Right ventricle myocardium inferior (tissue), 1 donor: ENCODE measurements around the gene CLSTN2. TPM values are rescaled to one million over a fixed set of nuclear protein-coding genes. Genes with fewer than 3 reads are reported as not detected.

ENCODE experiments used
- ATAC-seq: fragments of 200-7000 bp; cut with Tn5 transposase; one replicate; pipeline ENCODE4 v1.9.1; 2020; ENCODE audit warnings: mild to moderate bottlenecking, moderate library complexity
- DNase-seq: peaks from one replicate; pipeline ENCODE4 v3.0.0; 2021; ENCODE audit errors: missing footprints
- intact Hi-C: fragments of 100-400 bp; cut with DNase I; formaldehyde crosslinking; loops from one replicate; pipeline ENCODE4 v1.11.0; 2022
- total RNA-seq: library from RNA; stranded (reverse); fragmentation: NEBNext Ultra II Directional; extraction: Animal tissue kit (Norgen Biotek cat#: 25700); gene quantifications from one replicate; pipeline ENCODE4 v1.2.1, GENCODE V29; 2021
- donor health status: DM: no; HTN: yes; CAD: no; lungs with severe emphysema.

CLSTN2 gene
- total RNA-seq, 1 donor from 2014 or later: 8.4 TPM

DNA sequence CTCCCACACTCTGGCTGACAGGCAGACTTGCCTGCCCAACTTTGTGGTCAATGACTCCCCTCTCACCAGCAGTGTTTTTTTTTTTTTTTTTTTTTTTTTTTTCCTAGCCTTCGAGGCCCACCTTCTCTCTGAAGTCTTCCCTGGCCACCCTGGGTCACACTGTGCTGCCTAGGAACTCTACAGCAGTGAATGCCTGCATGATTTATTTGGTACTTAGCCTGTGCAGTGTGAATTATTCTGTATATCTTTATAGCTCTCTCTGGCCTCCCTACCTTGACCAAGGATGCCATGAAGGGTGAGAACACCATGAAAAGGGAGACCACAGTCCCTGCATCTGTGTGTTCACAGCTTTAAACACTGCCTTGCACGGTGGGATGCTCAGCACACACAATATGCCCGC lies 141.6 kb downstream of the CLSTN2 start:
- ATAC-seq: no peak
- no peak for DNase-seq
- intact Hi-C loops: no loop called here

DNA sequence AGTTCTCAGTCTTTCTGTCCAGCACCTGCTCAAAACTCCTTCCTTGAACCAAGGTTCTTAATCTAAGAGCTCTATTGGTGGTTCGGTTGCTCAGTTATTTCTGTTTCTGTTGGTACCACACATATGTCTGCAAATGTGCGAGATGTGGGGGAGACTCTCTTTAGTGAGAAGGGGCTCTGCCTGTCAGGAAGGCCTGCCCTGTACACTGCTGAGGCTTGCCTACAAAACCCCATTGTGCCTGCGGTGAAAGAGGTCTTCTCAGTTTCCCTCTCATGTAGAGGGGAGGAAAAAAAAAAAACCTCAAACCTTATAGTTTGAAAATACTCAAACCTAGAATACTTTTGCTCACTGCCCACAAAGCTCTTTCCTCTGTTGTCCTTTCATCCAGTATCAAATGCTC lies 142.4 kb downstream of the CLSTN2 start:
- DNase-seq (no peak), ATAC-seq (no peak)
- intact Hi-C loops: no loop called here

DNA sequence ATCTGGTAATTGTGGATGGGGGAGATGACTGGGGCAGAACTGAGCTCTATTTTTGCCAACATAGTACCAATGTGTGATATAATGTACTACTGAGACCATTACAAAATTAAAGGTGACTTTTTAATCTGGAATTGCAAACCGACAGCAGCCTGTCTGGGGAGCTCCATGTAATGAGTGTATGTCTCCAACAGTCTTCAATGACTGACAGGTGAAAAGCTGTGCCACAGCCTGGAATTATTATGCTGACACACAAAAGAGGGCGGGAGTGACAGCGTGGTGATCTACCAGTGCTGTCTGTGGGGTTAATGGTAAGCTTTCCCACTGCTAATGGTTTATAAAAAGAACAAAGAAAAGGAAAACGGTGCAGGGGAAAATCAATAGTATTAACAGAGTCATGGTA lies 143.4 kb downstream of the CLSTN2 start:
- intact Hi-C loops: no loop called here
- no peak for ATAC-seq
- DNase-seq: no peak

DNA sequence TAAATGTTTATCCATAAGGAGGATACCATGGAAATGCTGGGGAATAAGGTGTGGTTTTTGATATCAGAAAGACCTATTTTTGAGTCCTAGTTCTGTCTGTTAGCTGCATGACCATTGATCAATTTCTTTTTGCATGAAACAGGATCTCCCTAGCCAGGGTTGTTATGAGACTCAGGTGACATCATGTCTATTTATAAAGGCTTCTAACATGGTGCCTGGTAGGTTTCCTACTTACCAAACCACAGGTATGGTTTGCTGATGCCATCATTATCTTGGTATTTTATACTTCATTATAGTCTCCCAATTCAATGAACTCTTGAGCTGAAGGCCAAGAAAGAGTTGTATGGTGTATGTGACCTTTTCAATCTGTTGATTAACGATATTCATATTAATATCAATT lies 144.0 kb downstream of the CLSTN2 start:
- intact Hi-C loops: no loop called here
- no peak for DNase-seq
- ATAC-seq: no peak

DNA sequence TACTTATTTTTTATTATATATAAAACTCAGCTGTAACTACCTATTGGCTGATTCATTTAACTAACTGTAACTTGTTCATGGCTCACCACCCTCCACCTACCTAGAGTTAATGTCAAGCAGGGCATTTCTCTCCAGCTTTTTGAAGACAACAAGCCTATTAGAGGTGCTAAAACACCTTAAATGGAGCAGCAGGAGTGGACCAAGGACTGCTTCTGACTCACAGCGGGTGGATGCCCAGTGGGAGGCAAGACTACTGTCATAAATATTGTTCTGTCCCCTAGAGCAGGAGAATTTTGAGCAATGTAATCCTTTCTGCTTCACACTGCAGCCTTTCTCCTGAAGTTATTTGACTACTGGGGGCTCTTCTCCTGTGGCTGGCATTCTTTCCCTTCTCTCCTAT lies 146.9 kb downstream of the CLSTN2 start:
- ATAC-seq: no peak
- intact Hi-C loops: no loop called here

DNA sequence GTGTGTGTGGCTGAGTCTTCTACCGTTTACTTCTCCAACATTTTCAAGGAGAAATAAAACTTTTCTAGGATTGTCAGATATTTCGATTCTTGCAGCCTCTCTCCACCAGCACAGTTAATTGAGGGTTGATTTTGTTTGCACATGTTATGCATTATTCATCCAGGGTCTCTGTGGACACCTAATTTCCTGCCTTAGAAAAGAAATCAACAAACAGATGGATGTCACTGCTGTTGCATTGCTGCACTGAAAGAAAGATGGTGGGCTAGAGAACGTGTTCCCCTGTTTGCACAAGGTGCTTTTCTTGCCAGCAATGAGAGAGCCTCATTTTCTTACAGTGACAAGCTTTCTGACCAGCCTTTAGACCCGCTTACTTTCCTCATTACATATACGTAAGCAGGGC lies 150.0 kb downstream of the CLSTN2 start:
- intact Hi-C loops: no loop called here
- ATAC-seq: no peak

More for the DNA sequence above, 146.9 kb downstream of the CLSTN2 start:
- no peak for DNase-seq

DNA sequence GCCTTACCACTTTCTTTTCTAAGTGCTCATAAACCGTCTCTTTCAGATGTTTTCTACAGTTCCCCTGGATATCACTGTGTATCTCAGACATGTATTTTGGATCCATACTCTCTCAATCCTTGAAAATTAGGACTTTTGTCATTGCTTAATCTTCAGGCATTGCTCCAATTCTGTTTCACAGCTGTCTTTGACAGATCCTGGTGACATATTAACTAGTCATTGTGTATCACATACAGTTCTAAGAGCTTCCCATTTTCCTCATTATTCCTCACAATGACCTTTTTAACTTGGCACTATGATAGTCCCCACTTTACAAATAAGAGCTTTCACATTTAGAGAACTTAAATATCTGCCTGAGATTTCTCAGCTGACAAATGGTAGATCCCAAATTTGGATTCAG lies 151.7 kb downstream of the CLSTN2 start:
- intact Hi-C loops: no loop called here
- ATAC-seq: no peak
- no peak for DNase-seq

More for the DNA sequence above, 150.0 kb downstream of the CLSTN2 start:
- no peak for DNase-seq

DNA sequence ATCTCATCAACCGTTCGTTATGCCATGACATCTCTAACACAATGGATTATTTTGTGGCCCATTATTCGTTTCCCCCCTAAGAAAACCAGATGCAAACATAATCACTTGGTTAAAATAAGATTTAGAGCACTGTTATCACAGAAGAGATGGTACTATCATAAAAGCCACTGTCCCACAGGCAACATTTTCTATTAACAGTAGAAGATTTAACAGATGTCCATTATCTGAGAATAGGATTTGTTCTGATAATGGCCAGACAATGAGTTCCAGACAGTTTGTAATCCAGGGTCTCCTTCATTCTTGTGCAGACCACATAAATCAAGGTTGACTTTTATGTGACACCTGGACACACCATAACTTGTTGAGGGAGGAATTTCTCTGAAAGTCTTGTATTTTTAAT lies 153.1 kb downstream of the CLSTN2 start:
- ATAC-seq (no peak), DNase-seq (no peak)
- intact Hi-C loops: no loop called here

DNA sequence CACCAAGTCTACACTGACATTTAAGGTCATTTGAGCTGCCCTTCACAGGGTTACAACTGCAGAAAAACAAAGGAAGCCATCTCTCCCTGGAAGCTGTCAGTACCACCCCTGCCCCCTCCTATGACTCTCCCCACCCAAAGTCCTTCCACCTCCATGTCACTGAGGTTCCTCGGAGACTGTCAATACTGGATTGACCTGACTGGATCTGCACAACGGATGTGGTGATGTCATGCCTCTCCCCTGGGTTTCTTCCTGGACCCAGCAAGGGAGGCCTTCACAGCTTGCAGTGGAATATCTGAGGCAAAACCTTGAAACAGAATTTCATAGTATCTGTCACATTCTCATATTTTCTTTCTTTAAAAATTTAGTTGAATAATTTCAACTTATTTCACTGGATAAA lies 153.5 kb downstream of the CLSTN2 start:
- DNase-seq (no peak), ATAC-seq (no peak)
- intact Hi-C loops: no loop called here

DNA sequence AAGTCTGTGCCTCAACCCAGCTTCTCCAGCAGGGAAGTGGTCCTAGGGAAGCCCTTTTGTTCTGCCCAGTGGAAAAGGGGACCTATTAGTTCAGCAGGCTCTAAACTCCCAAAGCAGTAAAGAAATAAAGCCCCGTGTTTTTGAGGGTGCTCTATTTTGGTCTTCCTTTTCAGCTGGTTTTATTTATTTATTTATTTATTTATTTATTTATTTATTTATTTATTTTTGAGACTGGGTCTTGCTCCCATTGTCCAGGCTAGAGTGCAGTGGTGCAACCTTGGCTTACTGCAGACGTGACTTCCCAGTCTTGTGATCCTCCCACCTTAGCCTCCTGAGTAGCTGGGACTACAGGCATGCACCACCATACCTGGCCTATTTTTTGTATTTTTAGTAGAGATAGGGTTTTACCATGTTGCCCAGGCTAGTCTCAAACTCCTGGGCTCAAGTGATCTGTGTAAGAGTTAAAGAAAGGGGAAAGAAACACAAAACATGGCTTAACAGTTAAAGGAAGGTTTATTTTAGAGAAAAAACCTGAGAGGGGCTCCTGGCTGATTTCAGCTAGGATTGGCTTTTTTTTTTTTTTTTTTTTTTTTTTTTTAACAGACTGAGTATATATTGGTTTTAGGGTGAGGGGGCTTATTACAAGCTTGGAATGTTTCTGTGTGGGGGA lies 154.6 kb downstream of the CLSTN2 start:
- DNase-seq: no peak
- intact Hi-C loops: no loop called here
- no peak for ATAC-seq

DNA sequence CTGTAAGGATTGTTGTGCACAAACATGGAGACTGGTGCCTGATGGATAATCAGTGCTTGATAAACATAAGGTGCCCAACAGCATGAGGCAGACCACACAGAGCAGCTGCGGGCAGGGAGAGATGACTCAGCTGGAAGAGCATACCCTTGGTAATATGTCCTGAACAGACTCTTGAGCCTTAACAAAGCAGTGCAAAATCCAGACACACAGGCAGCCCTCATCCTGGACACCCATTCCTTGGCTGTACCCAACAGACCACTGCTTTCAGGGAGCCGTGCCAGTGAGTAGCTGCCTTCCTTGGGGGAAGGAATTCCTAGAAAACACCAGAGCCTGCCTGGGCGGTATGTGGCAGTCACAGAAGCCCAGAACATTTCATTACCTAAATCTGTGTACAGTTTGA lies 156.2 kb downstream of the CLSTN2 start:
- peak; percentile 26 for ATAC-seq
- no peak for DNase-seq
- intact Hi-C loops: no loop called here

DNA sequence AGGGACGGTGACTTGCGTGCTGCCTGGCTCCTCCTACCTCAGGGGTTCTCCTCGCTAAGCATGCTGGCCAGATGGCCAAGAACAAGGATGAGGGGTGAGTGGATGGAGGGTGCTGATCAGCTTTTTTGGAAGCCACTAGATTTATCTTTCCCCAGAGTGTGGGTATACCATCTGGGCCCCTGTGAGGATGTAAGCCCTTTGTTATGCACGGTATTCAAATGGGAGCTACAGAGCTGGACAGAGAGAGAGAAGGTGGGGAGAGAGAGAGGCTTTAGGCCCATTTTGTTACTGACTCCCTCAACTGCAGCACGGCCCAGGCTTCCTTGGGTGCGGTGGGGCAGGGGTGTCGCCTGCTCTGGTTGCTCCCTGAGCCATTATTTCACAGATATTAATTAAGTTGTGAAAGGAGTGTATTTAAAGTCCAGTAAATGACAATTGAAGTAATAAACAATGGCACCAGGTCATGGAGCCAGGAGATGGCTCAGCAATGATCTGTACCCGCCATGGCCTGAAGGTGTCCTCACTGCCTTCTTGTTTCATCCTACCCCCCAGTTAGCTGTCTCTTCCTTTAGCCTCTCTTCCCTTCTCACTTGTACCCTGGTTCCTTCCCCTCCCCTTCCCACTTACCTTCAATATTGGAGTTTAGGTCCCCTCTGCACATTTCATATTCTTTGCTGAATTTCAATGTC lies 158.0 kb downstream of the CLSTN2 start:
- no peak for ATAC-seq
- intact Hi-C loops: no loop called here
- DNase-seq: no peak

DNA sequence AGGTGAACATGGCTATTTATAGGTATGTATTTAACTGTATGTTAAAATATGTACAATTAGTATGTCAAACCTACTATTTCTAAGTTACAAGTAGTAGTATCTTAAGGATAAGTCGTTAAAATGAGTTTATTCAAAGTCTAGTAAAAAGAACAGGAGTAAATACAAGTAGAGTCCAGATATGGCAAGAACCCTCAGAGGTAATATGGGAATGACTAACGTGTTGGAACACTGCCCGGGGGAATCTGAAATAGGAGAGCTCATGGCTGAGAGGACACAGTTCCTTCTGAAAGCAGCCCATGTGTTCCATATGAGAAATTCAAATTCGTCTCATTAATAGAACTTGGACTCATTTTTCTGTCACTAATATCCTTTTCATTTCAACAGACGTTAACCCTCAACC lies 158.8 kb downstream of the CLSTN2 start:
- DNase-seq (no peak), ATAC-seq (peak; percentile 79)
- intact Hi-C loops: no loop called here

DNA sequence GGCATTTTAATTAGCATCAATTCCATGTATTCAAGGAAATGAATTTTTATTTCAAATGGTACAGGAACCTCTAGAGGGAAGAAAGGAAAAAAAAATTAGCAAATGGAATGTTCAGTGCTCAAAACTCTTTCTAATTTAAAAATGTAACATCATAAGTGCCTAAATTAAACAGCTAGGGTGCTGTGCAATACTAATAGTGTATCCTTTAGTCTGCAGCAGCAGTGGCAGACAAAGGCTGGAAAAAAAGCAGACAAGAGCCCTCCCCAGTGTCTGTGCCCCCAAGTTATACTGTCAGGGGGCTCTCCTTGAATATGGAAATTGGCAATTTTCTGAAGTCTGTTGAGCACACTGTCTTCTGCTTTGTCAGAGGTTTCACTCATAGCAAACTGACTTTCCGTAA lies 159.5 kb downstream of the CLSTN2 start:
- intact Hi-C loops: no loop called here
- ATAC-seq: no peak
- no peak for DNase-seq

DNA sequence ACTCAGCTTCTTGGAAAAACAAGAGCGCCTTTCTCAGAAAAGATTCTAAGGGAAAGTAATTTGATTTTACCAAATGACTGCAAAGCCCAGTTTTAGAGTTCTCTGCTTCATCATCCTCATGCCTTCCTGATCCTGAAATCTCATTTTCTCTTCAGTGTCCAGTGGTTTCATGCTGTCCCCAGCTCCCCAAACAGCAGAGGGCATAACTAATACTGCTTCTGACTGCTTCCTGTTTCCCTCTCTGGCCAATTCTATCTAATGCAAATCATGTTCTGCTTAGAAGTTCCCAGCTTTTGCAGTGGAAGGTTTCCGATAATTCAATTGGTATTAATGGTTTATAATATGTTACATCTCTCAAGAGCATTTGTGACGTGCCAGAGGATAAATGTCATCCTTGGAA lies 161.1 kb downstream of the CLSTN2 start:
- intact Hi-C loops: no loop called here
- no peak for DNase-seq
- no peak for ATAC-seq

DNA sequence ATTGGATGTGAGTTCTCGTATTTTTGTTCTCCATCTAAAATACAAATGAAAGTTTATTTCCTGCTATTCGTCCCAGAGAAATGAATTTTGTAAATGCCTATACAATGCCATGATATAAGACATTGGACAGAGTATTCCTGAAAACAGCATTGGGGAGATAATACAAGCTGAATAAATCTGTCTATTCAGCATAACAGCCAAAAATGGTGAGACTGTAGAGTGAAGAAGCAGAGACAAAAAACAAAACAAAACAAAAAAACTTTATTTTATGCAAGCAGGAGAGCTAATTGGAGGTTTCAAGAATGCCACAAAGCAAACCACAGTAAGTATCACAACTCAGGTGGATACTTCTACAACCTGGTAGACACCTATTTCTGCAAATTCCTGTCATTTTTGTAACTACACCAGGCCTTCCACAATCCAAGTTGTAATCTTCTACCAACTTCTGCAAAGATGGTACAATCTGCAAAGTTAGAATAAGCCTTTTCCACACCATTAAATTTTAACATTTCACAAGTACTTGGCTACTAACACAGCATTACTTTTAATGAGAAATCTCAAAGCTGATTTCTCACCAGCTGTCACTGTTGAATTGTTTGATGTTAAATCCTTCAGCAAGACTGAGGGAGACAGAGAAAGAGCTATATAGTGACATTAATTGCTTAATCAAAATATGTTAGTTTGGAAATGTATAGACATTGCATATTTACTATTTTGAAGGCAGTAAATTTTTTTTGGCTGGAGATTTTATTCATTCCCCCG lies 163.1 kb downstream of the CLSTN2 start:
- ATAC-seq: no peak
- intact Hi-C loops: no loop called here
- no peak for DNase-seq

DNA sequence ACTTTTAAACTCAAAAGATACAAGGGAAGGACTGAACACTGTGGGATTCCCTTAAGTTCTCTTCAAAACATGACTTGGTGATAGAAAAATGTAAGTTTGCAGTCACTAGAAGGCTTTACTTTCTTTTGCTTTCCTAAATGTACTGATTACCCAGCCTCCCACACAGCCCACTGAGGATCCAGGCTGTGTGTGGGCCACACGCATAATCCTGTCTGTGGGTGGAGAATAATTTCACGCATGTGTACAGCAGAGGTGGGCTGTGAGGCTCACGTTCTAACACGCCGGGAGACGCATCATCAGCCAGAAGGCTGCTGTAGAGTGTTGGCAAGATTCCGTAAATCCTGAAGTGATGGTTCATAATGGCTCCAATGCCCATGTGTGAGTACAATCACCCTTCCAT lies 165.5 kb downstream of the CLSTN2 start:
- intact Hi-C loops: no loop called here
- ATAC-seq: no peak

DNA sequence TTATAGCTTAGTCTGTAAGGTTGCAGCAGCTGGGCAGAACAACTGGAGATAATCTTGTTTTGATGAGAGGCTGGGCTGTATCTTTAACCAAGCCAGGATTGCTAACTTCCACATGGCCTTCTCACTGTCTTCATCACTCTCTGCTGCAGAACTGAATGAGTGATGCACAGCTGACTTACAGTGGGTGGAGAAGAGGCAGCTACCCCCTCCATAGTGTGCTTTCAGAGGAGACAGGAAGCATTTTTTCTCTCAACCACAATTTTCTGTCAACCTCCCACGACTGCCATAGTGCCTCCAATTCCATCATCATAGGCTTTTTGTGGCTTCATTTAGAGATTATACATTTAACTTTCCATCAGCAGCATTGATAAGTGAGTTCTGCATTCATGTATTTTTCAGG lies 168.2 kb downstream of the CLSTN2 start:
- DNase-seq (no peak), ATAC-seq (no peak)
- intact Hi-C loops: no loop called here

More for the DNA sequence above, 165.5 kb downstream of the CLSTN2 start:
- DNase-seq: no peak

DNA sequence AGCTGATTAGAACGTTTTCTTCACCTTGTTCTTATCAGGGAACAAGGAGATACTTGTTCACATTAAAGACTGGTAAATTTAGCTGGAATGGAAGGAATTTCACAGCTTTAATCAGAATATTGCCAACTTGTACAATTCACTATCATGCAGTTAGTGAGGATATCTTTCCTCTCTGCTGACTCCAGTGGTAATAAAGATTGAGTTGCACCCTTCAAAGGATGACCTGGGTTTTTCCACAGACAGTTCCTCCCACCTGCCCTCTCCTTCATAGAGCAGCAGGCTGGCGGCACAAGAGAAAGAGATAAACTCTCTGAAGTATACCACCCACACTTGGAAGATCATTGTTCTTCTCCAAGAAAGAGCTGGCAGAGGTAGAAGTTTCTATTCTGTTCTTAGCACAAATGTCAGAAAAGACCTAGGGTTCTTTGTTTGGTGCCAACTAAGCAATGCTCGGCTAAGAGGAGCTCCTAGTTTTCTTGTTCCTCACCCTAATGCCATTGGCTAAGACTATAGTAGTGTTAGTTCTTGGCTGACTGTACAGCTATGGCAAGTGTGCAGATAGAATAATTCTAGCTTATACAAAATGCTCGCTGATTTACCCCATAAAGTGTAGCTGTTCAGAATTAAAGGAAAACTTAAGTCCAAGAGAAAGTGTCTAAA lies 169.1 kb downstream of the CLSTN2 start:
- DNase-seq (no peak), ATAC-seq (no peak)
- intact Hi-C loops: no loop called here
